D721Med (cell line): ENCODE results near the gene THSD4.

Experiments used
- DNase-seq: peaks from one replicate; pipeline ENCODE4 v3.0.0; 2011; ENCODE audit warnings: low spot score; ENCODE audit not compliant: insufficient read length
- FAIRE-seq: peaks from 2 replicates; lab custom pipeline; 2011; peaks lifted over from hg19 to GRCh38; lab: Jason Lieb, UNC
- CTCF ChIP-seq: IDR thresholded peaks from 2 replicates; pipeline ENCODE4 v1.5.1; 2012; ENCODE audit warnings: mild to moderate bottlenecking, control low read depth; ENCODE audit not compliant: insufficient read depth; ENCODE audit errors: missing control alignments

THSD4 gene

GRCh38 chr15:71754660-71755059 lies 639.4 kb downstream of the THSD4 start:
- DNase-seq = no peak
- no peak for FAIRE-seq

GRCh38 chr15:71755092-71755970 lies 640.1 kb downstream of the THSD4 start:
- no peak for DNase-seq
- FAIRE-seq = no peak
- no peak for TF ChIP-seq CTCF

More at GRCh38 chr15:71754660-71755059, 639.4 kb downstream of the THSD4 start:
- no peak for TF ChIP-seq CTCF

GRCh38 chr15:71756599-71757352 lies 641.5 kb downstream of the THSD4 start:
- no peak for TF ChIP-seq CTCF
- DNase-seq = no peak
- FAIRE-seq = no peak

GRCh38 chr15:71757741-71758530 lies 642.7 kb downstream of the THSD4 start:
- FAIRE-seq (no peak), DNase-seq (no peak)
- TF ChIP-seq CTCF = no peak

- TF ChIP-seq CTCF = no peak
- FAIRE-seq = no peak
- no peak for DNase-seq
Observed at GRCh38 chr15:71758711-71759110, 643.4 kb downstream of the THSD4 start.

GRCh38 chr15:71760852-71761251 lies 645.6 kb downstream of the THSD4 start:
- FAIRE-seq (no peak), DNase-seq (no peak)
- TF ChIP-seq CTCF = no peak
